ENCODE measurements around the gene RGL1.

The RGL1 gene

GRCh38 chr1:183920651-183921050 lies 115.7 kb downstream of the RGL1 start:
- DNase-seq, result no peak

GRCh38 chr1:183922197-183922596 lies 117.3 kb downstream of the RGL1 start:
- no peak for DNase-seq

GRCh38 chr1:183925947-183926346 lies 121.0 kb downstream of the RGL1 start:
- no peak for DNase-seq

GRCh38 chr1:183926983-183927382 lies 122.1 kb downstream of the RGL1 start:
- DNase-seq, result no peak

GRCh38 chr1:183931646-183932271 lies 126.8 kb downstream of the RGL1 start:
- DNase-seq, result no peak

- no peak for DNase-seq
These were observed 127.5 kb downstream of the RGL1 start for GRCh38 chr1:183932412-183932811.

GRCh38 chr1:183933528-183934179 lies 128.7 kb downstream of the RGL1 start:
- no peak for DNase-seq

GRCh38 chr1:183934314-183934713 lies 129.4 kb downstream of the RGL1 start:
- DNase-seq, result no peak

- no peak for DNase-seq
These were observed 131.1 kb downstream of the RGL1 start for GRCh38 chr1:183936009-183936408.

GRCh38 chr1:183936791-183937190 lies 131.9 kb downstream of the RGL1 start:
- DNase-seq, result no peak

- DNase-seq, result no peak
These were observed 132.7 kb downstream of the RGL1 start for GRCh38 chr1:183937611-183938010.

- DNase-seq, result no peak
These were observed 136.1 kb downstream of the RGL1 start for GRCh38 chr1:183941001-183941400.

- DNase-seq, result peak; percentile 100
These were observed 138.2 kb downstream of the RGL1 start for GRCh38 chr1:183942933-183943693.

- DNase-seq, result no peak
These were observed 140.8 kb downstream of the RGL1 start for GRCh38 chr1:183945428-183946319.

- no peak for DNase-seq
These were observed 141.3 kb downstream of the RGL1 start for GRCh38 chr1:183946320-183946613.

GRCh38 chr1:183947988-183948387 lies 143.1 kb downstream of the RGL1 start:
- no peak for DNase-seq

- no peak for DNase-seq
These were observed 147.2 kb downstream of the RGL1 start for GRCh38 chr1:183952101-183952500.

GRCh38 chr1:183953031-183953430 lies 148.1 kb downstream of the RGL1 start:
- no peak for DNase-seq

GRCh38 chr1:183954496-183954895 lies 149.6 kb downstream of the RGL1 start:
- DNase-seq, result no peak

- no peak for DNase-seq
These were observed 151.8 kb downstream of the RGL1 start for GRCh38 chr1:183956559-183957188.

- no peak for DNase-seq
These were observed 152.4 kb downstream of the RGL1 start for GRCh38 chr1:183957216-183957830.

- DNase-seq, result no peak
These were observed 154.0 kb downstream of the RGL1 start for GRCh38 chr1:183958958-183959357.
